IMR-90 (cell line): ENCODE measurements around the gene ZNF181. TPM values are rescaled to one million over a fixed set of nuclear protein-coding genes. Genes with fewer than 3 reads are reported as not detected.

Source experiments
- ATAC-seq: fragments of 200-7000 bp; cut with Tn5 transposase; 2 replicates; pipeline ENCODE4 v1.9.1; 2020; ENCODE audit warnings: low read depth, mild to moderate bottlenecking, moderate library complexity
- BruUV-seq: library from RNA; stranded (reverse); fragments of 400-500 nt; replicated peaks from 2 replicates; lab custom pipeline; 2021; lab: Mats Ljungman, UMichigan
- CTCF ChIA-PET: fragments of 300-600 bp; formaldehyde crosslinking; extraction: SDS; loops from one replicate; lab custom pipeline; 2021; ENCODE audit warnings: antibody characterized with exemption; lab: Yijun Ruan, JAX
- POLR2A ChIA-PET: fragments of 300-600 bp; sonication (Branson Sonifier 250); formaldehyde crosslinking; loops from one replicate; lab custom pipeline; 2022; ENCODE audit warnings: antibody characterized with exemption; ENCODE audit not compliant: unreplicated experiment; lab: Charles Lee
- DNase-seq: peaks from one replicate; pipeline ENCODE4 v3.0.0; 2013
- H2AFZ ChIP-seq: replicated peaks from 2 replicates; pipeline ENCODE3; 2013; ENCODE audit warnings: low read length, mild to moderate bottlenecking; ENCODE audit not compliant: poor library complexity
- H2AK5ac ChIP-seq: 2 replicates; pipeline ENCODE4 v1.6.1; 2013; ENCODE audit warnings: low read depth, low read length, inconsistent platforms
- H2AK9ac ChIP-seq: replicated peaks from 2 replicates; pipeline ENCODE3; 2013; ENCODE audit warnings: mild to moderate bottlenecking, low read depth, low read length, moderate library complexity; ENCODE audit not compliant: poor library complexity
- H2BK120ac ChIP-seq: 2 replicates; pipeline ENCODE4 v1.6.1; 2013; ENCODE audit warnings: low read depth, low read length, inconsistent platforms
- H2BK15ac ChIP-seq: 3 replicates; pipeline ENCODE4 v1.6.1; 2013; ENCODE audit warnings: low read depth, low read length, inconsistent platforms
- H2BK20ac ChIP-seq: 2 replicates; pipeline ENCODE4 v1.6.1; 2013; ENCODE audit warnings: low read depth, mild to moderate bottlenecking, inconsistent platforms, low read length, moderate library complexity
- H2BK5ac ChIP-seq: 2 replicates; pipeline ENCODE4 v1.6.1; 2013; ENCODE audit warnings: mild to moderate bottlenecking, low read depth, low read length, inconsistent platforms; ENCODE audit not compliant: poor library complexity, severe bottlenecking
- H3K14ac ChIP-seq: replicated peaks from 2 replicates; pipeline ENCODE4 v1.6.1; 2013; ENCODE audit warnings: low read depth, low read length, inconsistent platforms
- H3K18ac ChIP-seq: 2 replicates; pipeline ENCODE4 v1.6.1; 2013; ENCODE audit warnings: low read depth, low read length, control low read depth
- H3K23ac ChIP-seq: 2 replicates; pipeline ENCODE4 v1.6.1; 2013; ENCODE audit warnings: low read depth, low read length, inconsistent platforms
- H3K27ac ChIP-seq: 2 replicates; pipeline ENCODE4 v1.5.1; 2013; ENCODE audit warnings: mild to moderate bottlenecking, control low read depth, low read length; ENCODE audit not compliant: insufficient read depth
- H3K27me3 ChIP-seq: 2 replicates; pipeline ENCODE4 v1.6.1; 2013; ENCODE audit warnings: low read length; ENCODE audit not compliant: control insufficient read depth, insufficient read depth
- H3K36me3 ChIP-seq: 2 replicates; pipeline ENCODE4 v1.6.1; 2013; ENCODE audit warnings: low read length, mixed read lengths; ENCODE audit not compliant: control insufficient read depth, insufficient read depth
- H3K4ac ChIP-seq: 2 replicates; pipeline ENCODE4 v1.6.1; 2013; ENCODE audit warnings: low read depth, low read length, inconsistent platforms
- H3K4me1 ChIP-seq: 2 replicates; pipeline ENCODE4 v1.6.1; 2013; ENCODE audit warnings: low read length, mixed read lengths; ENCODE audit not compliant: control insufficient read depth, insufficient read depth
- H3K4me2 ChIP-seq: 2 replicates; pipeline ENCODE4 v1.6.1; 2013; ENCODE audit warnings: low read depth, mild to moderate bottlenecking, control low read depth, low read length, moderate library complexity
- H3K4me3 ChIP-seq: 2 replicates; pipeline ENCODE4 v1.5.1; 2013; ENCODE audit warnings: low read depth, mild to moderate bottlenecking, control low read depth, low read length, moderate library complexity; ENCODE audit not compliant: insufficient read depth
- H3K56ac ChIP-seq: 2 replicates; pipeline ENCODE4 v1.6.1; 2013; ENCODE audit warnings: low read length, inconsistent platforms; ENCODE audit not compliant: insufficient read depth; ENCODE audit errors: extremely low read depth
- H3K79me1 ChIP-seq, 2 experiments: 2 replicates each; pipeline ENCODE4 v1.6.1; 2013; ENCODE audit warnings: low read length in 2 of 2, inconsistent platforms in 1 of 2, low read depth in 1 of 2
- H3K9ac ChIP-seq: 2 replicates; pipeline ENCODE4 v1.6.1; 2013; ENCODE audit warnings: low read depth, low read length, control low read depth
- H3K9me1 ChIP-seq: 2 replicates; pipeline ENCODE4 v1.6.1; 2013; ENCODE audit warnings: low read length, inconsistent platforms; ENCODE audit not compliant: insufficient read depth
- H3K9me3 ChIP-seq: 2 replicates; pipeline ENCODE4 v1.6.1; 2013; ENCODE audit warnings: low read length; ENCODE audit not compliant: control insufficient read depth, insufficient read depth
- H4K20me1 ChIP-seq: 2 replicates; pipeline ENCODE4 v1.6.1; 2013; ENCODE audit warnings: low read length, inconsistent platforms; ENCODE audit not compliant: insufficient read depth
- H4K5ac ChIP-seq: 2 replicates; pipeline ENCODE4 v1.6.1; 2013; ENCODE audit warnings: mild to moderate bottlenecking, low read depth, low read length, control low read depth
- H4K8ac ChIP-seq, 2 experiments: 2 replicates each; pipeline ENCODE4 v1.6.1; 2013; ENCODE audit warnings: low read depth in 2 of 2, low read length in 2 of 2, control low read depth in 1 of 2, inconsistent platforms in 1 of 2
- H4K91ac ChIP-seq: 2 replicates; pipeline ENCODE4 v1.6.1; 2013; ENCODE audit warnings: low read depth, low read length, inconsistent platforms; ENCODE audit not compliant: insufficient read depth
- BHLHE40 ChIP-seq: fragments of 150-350 bp; IDR thresholded peaks from 2 replicates; pipeline ENCODE4 v1.6.1; 2016; ENCODE audit warnings: mild to moderate bottlenecking, low read depth, low read length
- CEBPB ChIP-seq: IDR thresholded peaks from 2 replicates; pipeline ENCODE4 v1.6.1; 2012; ENCODE audit warnings: low read depth, low read length, improper control_type of control experiment
- MAFK ChIP-seq: IDR thresholded peaks from 2 replicates; pipeline ENCODE4 v1.6.1; 2012; ENCODE audit warnings: low read depth, low read length, improper control_type of control experiment
- RCOR1 ChIP-seq: IDR thresholded peaks from 2 replicates; pipeline ENCODE4 v1.6.1; 2012; ENCODE audit warnings: mild to moderate bottlenecking, low read length, improper control_type of control experiment; ENCODE audit not compliant: insufficient replicate concordance
- SMC3 ChIP-seq: fragments of 150-350 bp; IDR thresholded peaks from 2 replicates; pipeline ENCODE4 v1.6.1; 2016; ENCODE audit warnings: low read depth, mild to moderate bottlenecking, antibody characterized with exemption, low read length, moderate library complexity
- WGBS, 2 experiments: methylation state at CpG; one replicate each; pipeline versions ENCODE4 v1.1.5 to v1.1.7; 2013; ENCODE audit warnings: missing lambda C conversion rate in 2 of 2; ENCODE audit not compliant: insufficient read length in 1 of 2; ENCODE audit errors: extremely low coverage in 2 of 2; 5-methylcytosine and 5-hydroxymethylcytosine counted together
- dilution Hi-C: fragments of 300-500 bp; cut with HindIII; formaldehyde crosslinking; loops from one replicate; pipeline ENCODE4 v1.14.3; 2018; ENCODE audit warnings: low sequenced_read_pairs; ENCODE audit not compliant: unreplicated experiment
- in situ Hi-C: fragments of 300-500 bp; cut with MboI; formaldehyde crosslinking; loops from 3 replicates; pipeline ENCODE4 v1.14.3; 2019; ENCODE audit warnings: low sequenced_read_pairs, inconsistent platforms, mixed read lengths
- intact Hi-C: fragments of 100-400 bp; cut with micrococcal nuclease; formaldehyde crosslinking; loops from 2 replicates; pipeline ENCODE4 v1.10.0; 2022
- polyA plus RNA-seq, 3 experiments: library from polyadenylated mRNA; depleted of rRNA; stranded (reverse); fragments of >200 nt; gene quantifications; 2 replicates each; pipeline ENCODE4 v1.2.3, GENCODE V29; 2012; ENCODE audit warnings: low replicate concordance in 1 of 3
- total RNA-seq: library from RNA; depleted of rRNA; stranded (reverse); fragments of >200 nt; gene quantifications from 2 replicates; pipeline ENCODE4 v1.2.3, GENCODE V29; 2012
- TF ChIP-seq, protein P1 (sequence below): fragments of 150-350 bp; IDR thresholded peaks from 2 replicates; pipeline ENCODE4 v1.6.1; 2016; ENCODE audit warnings: low read depth, mild to moderate bottlenecking, low read length, moderate library complexity, borderline replicate concordance

Gene ZNF181
- total and polyA plus RNA-seq, 2 of the 4 experiments (the other 2 are of a cell fraction) = 3.8 to 7.5 TPM

DNA sequence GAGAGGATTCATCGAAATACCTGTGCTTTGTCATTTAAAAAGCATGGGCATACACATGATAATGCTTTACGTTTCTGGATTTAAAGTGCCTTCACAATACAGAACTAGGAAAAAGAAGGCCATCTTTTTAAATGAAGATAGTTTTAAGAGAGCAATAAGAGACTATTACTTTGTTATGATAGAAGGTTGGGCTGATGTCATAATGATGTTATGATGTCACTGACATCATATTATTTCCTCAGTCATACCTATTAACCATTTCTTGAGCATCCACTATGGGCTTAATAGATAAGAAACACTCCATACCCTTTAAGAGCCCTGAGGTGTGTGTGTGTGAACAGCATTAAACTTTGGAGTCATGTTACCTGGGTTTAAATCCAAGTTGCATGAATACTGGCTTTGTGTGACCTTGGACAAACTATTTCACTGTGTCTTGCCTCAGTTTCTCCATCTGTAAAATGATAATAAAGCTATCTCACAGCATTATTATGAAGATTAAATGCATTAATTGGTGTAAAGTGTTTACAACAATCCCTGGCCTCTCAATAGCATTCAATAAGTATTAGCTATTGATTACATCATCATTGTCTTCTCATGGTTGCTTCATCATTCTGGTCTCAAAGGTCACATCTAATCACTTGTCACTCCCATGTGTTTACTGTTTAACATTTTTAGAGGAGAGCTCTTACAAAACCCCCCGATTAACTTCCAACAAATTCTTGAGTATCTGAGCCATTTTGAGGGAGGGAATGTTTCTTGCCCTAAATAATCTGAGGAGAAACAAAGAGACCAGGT lies 11.1 kb downstream of the ZNF181 start:
- Histone ChIP-seq H2AFZ (no peak overlapping the region), H3K4me1 (no peaks in the 10 kb centered on the region), H3K9ac (no peak overlapping the region), H2BK20ac (no peak overlapping the region), H3K27me3 (no peaks in the 10 kb centered on the region), H4K8ac (no peak overlapping the region), H4K5ac (no peak overlapping the region), H3K4me3 (no peak overlapping the region), H2BK120ac (no peak overlapping the region), H2AK5ac (no peak overlapping the region), H4K20me1 (no peaks in the 10 kb centered on the region), H3K79me1 (no peaks in the 10 kb centered on the region), H4K91ac (no peak overlapping the region), H2AK9ac (no peak overlapping the region), H3K56ac (no peak overlapping the region), H2BK5ac (no peak overlapping the region), H3K23ac (no peak overlapping the region), H2BK15ac (no peak overlapping the region), H3K9me1 (no peaks in the 10 kb centered on the region), H3K18ac (no peak overlapping the region), H3K9me3 (peaks cover 31% of the 10 kb centered on the region), H3K36me3 (peaks cover under 1% of the 10 kb centered on the region; the same call in 1 of the 2 replicates), H3K4me2 (no peak overlapping the region), H3K4ac (no peak overlapping the region), H3K27ac (no peak overlapping the region), H3K14ac (no peak overlapping the region)
- in situ Hi-C loops = no loop called here
- CTCF ChIA-PET = no interaction called here
- POLR2A ChIA-PET = no interaction called here
- TF ChIP-seq BHLHE40 (no peak), MAFK (no peak), SMC3 (no peak), RCOR1 (no peak), CEBPB (peak; percentile 39; the same call in 1 of the 2 replicates)
- TF ChIP-seq, protein P1, sequence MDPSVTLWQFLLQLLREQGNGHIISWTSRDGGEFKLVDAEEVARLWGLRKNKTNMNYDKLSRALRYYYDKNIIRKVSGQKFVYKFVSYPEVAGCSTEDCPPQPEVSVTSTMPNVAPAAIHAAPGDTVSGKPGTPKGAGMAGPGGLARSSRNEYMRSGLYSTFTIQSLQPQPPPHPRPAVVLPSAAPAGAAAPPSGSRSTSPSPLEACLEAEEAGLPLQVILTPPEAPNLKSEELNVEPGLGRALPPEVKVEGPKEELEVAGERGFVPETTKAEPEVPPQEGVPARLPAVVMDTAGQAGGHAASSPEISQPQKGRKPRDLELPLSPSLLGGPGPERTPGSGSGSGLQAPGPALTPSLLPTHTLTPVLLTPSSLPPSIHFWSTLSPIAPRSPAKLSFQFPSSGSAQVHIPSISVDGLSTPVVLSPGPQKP = no peak
- intact Hi-C loops = no loop called here
- BruUV-seq = no TSS peak
- no peak for ATAC-seq
- dilution Hi-C loops = no loop called here
- DNase-seq = no peak
- no CpG with 5 or more reads among the region's 3 CpGs for WGBS, 2 experiments
